ENCODE data around the gene CLBA1.

DNA sequence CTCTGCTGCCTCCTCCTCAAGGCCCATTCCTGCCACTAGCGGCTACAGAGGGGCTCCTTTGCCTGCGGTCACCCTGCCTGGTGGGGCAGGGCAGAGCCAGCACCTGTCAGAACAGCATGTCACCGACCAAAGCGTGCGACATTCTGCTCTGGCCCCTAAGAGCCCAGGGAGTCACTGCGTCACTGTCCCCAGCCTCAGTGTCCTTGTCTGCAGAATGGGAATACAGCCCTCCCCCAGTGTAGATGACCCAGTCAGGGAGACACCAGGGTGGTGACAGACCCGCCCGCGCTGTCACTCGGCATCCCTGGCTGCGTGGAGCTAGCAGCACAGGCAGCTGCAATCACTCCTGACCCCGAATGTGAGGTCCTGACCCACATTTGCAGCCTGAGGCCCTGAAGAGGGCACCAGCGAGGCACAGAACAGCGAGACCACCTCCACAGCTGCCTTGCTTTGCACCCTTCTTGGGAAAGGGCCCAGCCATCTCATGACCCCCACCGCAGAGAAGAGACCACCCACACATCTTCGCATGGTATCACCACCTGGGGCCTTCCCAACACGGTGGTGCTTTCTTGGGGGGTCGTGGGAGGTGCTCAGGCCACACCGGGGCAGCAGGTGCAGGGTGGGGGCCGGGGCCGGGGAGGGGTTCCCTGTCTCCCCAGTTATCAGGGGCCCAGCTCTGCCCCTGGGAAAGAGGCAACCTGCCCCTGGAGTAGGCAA, 9.9 kb upstream of the CLBA1 start:
- TF ChIP-seq EZH2phosphoT487 (IDR thresholded peaks at IDR 0.05; ENCODE audit: insufficient read depth, low read depth), result no peak
- no peak for TF ChIP-seq EZH2 (IDR thresholded peaks at IDR 0.05; ENCODE audit: insufficient read depth, poor library complexity, severe bottlenecking)

Data from GM23248 (cell line).